Esophagus squamous epithelium (tissue), 4 donors: ENCODE measurements around the gene PGS1.

Source experiments
- POLR2A ChIP-seq, 4 donors: fragments of 450-650 bp; IDR thresholded peaks; one replicate each; pipeline ENCODE4 v1.6.1; 2017; ENCODE audit warnings: antibody characterized with exemption in 4 of 4, mild to moderate bottlenecking in 4 of 4, moderate library complexity in 3 of 4
- TF ChIP-seq, protein P1 (sequence below), 6 experiments: fragments of 450-650 bp in 4 of 6; fragments of 200-600 bp in 2 of 6; sonication (generic) in 2 of 6; IDR thresholded peaks; one replicate each; pipeline ENCODE4 v1.5.1; 2016 to 2019; ENCODE audit warnings: antibody characterized with exemption in 6 of 6, mild to moderate bottlenecking in 4 of 6, moderate library complexity in 4 of 6

DNA sequence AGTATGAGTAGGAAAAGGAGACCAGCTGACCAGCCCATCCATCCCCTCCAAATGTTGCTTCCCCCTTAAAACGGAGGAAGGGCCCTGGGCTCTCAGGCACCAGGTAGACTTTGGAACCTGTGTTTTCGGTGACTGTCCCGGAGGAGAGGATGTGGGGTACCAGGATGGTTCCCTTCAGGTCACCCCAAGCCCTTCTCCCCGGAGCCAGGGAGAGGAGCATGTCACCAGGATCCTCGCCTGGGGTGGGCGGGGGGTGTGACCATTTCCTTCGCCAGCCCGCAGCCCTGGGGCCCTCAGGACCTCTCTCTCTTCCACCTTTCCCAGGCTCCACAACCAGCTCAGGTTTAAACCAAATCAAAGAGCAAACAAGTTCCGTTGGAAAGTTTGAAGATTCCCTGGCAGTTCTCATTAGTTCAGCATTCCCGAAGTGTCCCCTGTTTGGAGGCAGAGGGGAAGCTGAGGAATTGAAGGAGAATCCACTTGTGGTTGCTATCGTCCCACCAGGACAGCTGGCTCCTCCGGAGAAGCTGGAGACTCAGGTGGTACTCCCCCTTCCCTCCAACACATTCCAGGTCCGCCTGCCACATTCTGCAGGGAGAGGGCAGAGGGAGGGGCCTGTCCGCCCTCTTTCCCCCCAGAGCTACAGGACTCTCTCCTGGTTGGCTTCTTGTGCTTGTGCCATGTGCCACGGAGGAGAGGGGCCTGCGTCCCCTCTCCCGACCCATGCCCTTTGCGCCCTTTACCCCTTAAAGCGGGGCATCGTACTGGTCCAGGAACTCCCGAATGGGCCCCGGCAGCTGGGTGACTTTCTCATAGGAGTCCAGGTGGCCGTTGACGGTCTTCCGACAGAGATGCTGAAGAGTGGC lies 20.5 kb upstream of the PGS1 start:
- TF ChIP-seq, protein P1, sequence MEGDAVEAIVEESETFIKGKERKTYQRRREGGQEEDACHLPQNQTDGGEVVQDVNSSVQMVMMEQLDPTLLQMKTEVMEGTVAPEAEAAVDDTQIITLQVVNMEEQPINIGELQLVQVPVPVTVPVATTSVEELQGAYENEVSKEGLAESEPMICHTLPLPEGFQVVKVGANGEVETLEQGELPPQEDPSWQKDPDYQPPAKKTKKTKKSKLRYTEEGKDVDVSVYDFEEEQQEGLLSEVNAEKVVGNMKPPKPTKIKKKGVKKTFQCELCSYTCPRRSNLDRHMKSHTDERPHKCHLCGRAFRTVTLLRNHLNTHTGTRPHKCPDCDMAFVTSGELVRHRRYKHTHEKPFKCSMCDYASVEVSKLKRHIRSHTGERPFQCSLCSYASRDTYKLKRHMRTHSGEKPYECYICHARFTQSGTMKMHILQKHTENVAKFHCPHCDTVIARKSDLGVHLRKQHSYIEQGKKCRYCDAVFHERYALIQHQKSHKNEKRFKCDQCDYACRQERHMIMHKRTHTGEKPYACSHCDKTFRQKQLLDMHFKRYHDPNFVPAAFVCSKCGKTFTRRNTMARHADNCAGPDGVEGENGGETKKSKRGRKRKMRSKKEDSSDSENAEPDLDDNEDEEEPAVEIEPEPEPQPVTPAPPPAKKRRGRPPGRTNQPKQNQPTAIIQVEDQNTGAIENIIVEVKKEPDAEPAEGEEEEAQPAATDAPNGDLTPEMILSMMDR (IDR thresholded peaks at IDR 0.05): no peak
- TF ChIP-seq POLR2A (IDR thresholded peaks at IDR 0.05): no peak
